T-helper 2 cell treated with Interferon-gamma antibody and Interleukin-4, amounts not matched to agents 5 μg/mL and 100 μg/mL, for 36 hours (primary cell): Measurements from ENCODE around the gene PMIS2.

Source experiments
- DNase-seq: peaks from one replicate; pipeline ENCODE4 v3.0.0; 2021; ENCODE audit warnings: low spot score
- H3K27ac Mint-ChIP-seq: one replicate; pipeline ENCODE4 v1.8.0; 2021; ENCODE audit warnings: mild to moderate bottlenecking, mixed read lengths
- H3K27me3 Mint-ChIP-seq: one replicate; pipeline ENCODE4 v1.8.0; 2021; ENCODE audit warnings: low read depth, mixed read lengths
- H3K36me3 Mint-ChIP-seq: one replicate; pipeline ENCODE4 v1.8.0; 2021; ENCODE audit warnings: low read depth, mixed read lengths
- H3K4me1 Mint-ChIP-seq: one replicate; pipeline ENCODE4 v1.8.0; 2021; ENCODE audit warnings: low read depth, mixed read lengths
- H3K4me3 Mint-ChIP-seq: one replicate; pipeline ENCODE4 v1.8.0; 2022; ENCODE audit warnings: mild to moderate bottlenecking, moderate library complexity, mixed read lengths
- H3K9me3 Mint-ChIP-seq: one replicate; pipeline ENCODE4 v1.8.0; 2021; ENCODE audit warnings: mixed read lengths

Gene PMIS2

DNA sequence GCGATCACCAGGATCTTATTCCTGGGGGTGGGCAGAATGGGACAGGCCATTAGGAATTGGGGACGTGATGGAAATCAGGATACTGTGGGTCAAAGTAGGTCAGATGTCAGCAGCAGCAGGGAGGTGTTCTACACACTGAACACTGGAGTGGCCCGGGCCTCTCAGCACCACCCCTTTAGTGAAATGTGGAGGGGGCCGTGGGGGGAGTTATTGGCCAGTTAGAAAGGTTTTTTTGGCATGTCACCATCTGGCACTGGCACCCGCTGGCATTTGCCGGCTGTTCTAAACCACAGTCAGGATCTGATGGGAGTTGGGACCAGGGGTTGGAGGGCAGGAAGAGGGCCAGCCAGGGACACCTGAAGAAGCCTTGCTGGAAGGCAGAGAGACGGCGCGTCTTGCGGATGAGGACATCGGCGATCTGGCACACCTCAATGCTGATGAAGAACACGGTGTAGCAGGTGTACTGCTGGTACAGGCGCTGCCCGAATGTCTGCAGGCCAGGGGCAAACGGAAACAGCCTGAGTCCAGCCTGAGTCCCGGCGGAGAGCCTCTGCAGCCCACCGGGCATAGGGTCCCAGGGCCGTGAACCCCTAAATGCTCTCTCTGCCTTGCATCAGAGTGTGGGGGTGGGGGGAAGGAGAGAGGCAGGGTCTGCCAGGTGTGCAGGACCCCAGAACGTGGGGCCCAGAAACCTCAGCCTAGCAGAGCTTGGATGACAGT lies 34.7 kb upstream of the PMIS2 start:
- Mint-ChIP-seq H3K27ac (no peak overlapping the region), H3K4me1 (peaks cover 9% of the 10 kb centered on the region), H3K36me3 (no peaks in the 10 kb centered on the region), H3K4me3 (no peak overlapping the region), H3K27me3 (no peaks in the 10 kb centered on the region), H3K9me3 (no peaks in the 10 kb centered on the region)
- DNase-seq = no peak

DNA sequence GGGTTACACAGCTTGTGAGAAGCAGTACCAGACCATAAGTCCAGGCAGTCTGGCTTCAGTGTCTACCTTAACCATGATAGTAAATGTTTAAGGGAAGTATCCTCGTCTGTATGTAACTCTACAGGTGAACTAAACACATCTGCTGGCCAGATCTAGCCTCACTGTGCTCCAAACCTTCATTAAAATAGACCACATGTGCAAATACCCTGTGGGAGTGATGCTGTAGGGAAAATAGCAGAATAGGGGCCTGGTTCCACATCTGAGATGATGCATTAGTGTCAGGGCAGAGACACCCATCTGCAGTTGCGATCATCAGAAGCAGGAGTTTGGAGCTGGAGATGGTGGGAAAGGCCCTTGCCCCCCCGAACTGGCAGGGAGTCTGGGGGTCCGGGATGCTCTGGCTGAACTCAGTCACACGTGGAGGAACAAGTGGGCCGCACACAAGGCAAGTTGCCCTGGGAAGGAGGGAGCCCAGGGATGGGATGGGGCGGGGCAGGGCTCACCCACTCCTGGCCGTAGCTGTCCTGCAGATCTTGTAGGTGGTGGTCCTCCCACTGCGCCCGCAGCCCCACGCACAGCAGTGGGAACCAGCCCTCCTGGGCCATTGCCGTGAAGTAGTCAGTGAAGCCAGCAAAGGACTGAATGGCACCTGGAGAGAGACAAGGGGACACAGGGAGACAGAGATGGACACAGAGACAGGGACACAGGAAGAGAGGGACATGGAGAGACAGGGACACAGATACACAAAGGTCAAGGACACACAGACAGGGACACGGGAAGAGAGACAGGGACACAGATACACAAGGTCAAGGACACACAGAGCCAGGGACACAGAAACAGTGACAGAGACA lies 33.2 kb upstream of the PMIS2 start:
- peaks cover 5% of the 10 kb centered on the region for H3K4me1 Mint-ChIP-seq
- H3K27me3 Mint-ChIP-seq = peaks cover 4% of the 10 kb centered on the region
- no peak overlapping the region for H3K4me3 Mint-ChIP-seq
- H3K27ac Mint-ChIP-seq = no peak overlapping the region
- H3K36me3 Mint-ChIP-seq = no peaks in the 10 kb centered on the region
- no peaks in the 10 kb centered on the region for H3K9me3 Mint-ChIP-seq
- no peak for DNase-seq

GRCh38 chr19:35553385-35554000 lies 32.5 kb upstream of the PMIS2 start:
- no peak overlapping the region for H3K4me3 Mint-ChIP-seq
- peaks cover 6% of the 10 kb centered on the region for H3K4me1 Mint-ChIP-seq
- DNase-seq = no peak
- H3K27me3 Mint-ChIP-seq = peaks cover 6% of the 10 kb centered on the region
- H3K9me3 Mint-ChIP-seq = no peaks in the 10 kb centered on the region
- no peaks in the 10 kb centered on the region for H3K36me3 Mint-ChIP-seq
- H3K27ac Mint-ChIP-seq = no peak overlapping the region

GRCh38 chr19:35554076-35554475 lies 31.9 kb upstream of the PMIS2 start:
- H3K9me3 Mint-ChIP-seq = no peaks in the 10 kb centered on the region
- peak overlapping the region; percentile 27 for H3K27ac Mint-ChIP-seq
- no peaks in the 10 kb centered on the region for H3K36me3 Mint-ChIP-seq
- peaks cover 10% of the 10 kb centered on the region for H3K27me3 Mint-ChIP-seq
- H3K4me1 Mint-ChIP-seq = peaks cover 6% of the 10 kb centered on the region
- H3K4me3 Mint-ChIP-seq = no peak overlapping the region
- DNase-seq = no peak

GRCh38 chr19:35555301-35556005 lies 30.5 kb upstream of the PMIS2 start:
- peaks cover 4% of the 10 kb centered on the region for H3K4me1 Mint-ChIP-seq
- no peak overlapping the region for H3K27ac Mint-ChIP-seq
- H3K36me3 Mint-ChIP-seq = no peaks in the 10 kb centered on the region
- no peak overlapping the region for H3K4me3 Mint-ChIP-seq
- no peak for DNase-seq
- no peaks in the 10 kb centered on the region for H3K9me3 Mint-ChIP-seq
- peaks cover 20% of the 10 kb centered on the region for H3K27me3 Mint-ChIP-seq

- Mint-ChIP-seq H3K4me1 (peaks cover 4% of the 10 kb centered on the region), H3K4me3 (no peak overlapping the region), H3K36me3 (no peaks in the 10 kb centered on the region), H3K27ac (no peak overlapping the region), H3K9me3 (no peaks in the 10 kb centered on the region), H3K27me3 (peaks cover 20% of the 10 kb centered on the region)
- DNase-seq = no peak
These were observed 29.9 kb upstream of the PMIS2 start for GRCh38 chr19:35556025-35556590.

GRCh38 chr19:35556846-35557538 lies 29.0 kb upstream of the PMIS2 start:
- Mint-ChIP-seq H3K4me3 (peak overlapping the region; percentile 46), H3K4me1 (peaks cover 4% of the 10 kb centered on the region), H3K9me3 (no peaks in the 10 kb centered on the region), H3K27ac (no peak overlapping the region), H3K27me3 (peaks cover 23% of the 10 kb centered on the region), H3K36me3 (no peaks in the 10 kb centered on the region)
- DNase-seq = no peak

DNA sequence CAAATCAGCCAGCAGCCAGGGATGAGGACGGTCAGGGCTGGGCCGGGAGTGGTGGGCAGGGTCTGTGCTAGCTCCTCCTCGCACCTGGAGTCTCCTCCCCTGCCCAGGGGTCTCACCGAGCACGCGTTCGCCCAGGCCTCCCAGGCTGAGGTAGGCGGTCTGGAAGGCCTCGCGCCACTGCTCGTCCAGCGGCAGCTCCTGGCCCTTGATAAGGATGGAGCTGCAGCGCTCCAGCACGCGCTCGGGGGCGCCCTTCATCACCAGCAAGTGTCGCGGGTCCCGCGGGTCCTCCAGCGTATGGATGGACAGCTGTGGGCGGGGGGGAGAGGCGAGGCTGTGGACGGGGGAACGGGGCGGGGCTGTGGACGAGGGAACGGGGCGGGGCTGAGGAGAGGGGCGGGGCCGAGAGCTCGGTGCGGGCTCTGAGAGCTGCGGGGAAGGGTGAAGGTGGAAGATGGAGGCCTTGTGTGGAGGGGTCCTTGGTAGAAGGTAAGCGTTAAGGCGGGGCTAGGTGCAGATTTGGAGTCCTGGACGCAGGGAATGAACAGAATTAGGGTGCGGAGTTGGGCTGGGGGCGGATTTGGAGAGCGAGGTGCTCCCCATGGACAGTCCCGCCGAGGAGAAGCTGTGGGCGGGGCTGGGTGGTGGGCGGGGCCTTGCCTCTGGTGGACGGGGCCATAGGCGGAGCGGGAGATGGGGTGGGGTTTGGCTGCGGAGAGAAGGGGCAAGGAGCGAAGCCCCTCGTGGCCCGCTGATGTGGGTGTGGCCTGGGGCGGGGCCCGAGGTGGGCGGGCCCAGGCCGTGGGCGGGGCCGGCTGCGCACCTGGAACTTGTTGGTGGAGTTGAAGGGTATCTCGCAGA lies 28.2 kb upstream of the PMIS2 start:
- H3K36me3 Mint-ChIP-seq = no peaks in the 10 kb centered on the region
- H3K9me3 Mint-ChIP-seq = no peaks in the 10 kb centered on the region
- H3K4me3 Mint-ChIP-seq = peak overlapping the region; percentile 76
- H3K4me1 Mint-ChIP-seq = peaks cover 4% of the 10 kb centered on the region
- H3K27me3 Mint-ChIP-seq = peaks cover 23% of the 10 kb centered on the region
- no peak overlapping the region for H3K27ac Mint-ChIP-seq
- DNase-seq = peak; percentile 40

DNA sequence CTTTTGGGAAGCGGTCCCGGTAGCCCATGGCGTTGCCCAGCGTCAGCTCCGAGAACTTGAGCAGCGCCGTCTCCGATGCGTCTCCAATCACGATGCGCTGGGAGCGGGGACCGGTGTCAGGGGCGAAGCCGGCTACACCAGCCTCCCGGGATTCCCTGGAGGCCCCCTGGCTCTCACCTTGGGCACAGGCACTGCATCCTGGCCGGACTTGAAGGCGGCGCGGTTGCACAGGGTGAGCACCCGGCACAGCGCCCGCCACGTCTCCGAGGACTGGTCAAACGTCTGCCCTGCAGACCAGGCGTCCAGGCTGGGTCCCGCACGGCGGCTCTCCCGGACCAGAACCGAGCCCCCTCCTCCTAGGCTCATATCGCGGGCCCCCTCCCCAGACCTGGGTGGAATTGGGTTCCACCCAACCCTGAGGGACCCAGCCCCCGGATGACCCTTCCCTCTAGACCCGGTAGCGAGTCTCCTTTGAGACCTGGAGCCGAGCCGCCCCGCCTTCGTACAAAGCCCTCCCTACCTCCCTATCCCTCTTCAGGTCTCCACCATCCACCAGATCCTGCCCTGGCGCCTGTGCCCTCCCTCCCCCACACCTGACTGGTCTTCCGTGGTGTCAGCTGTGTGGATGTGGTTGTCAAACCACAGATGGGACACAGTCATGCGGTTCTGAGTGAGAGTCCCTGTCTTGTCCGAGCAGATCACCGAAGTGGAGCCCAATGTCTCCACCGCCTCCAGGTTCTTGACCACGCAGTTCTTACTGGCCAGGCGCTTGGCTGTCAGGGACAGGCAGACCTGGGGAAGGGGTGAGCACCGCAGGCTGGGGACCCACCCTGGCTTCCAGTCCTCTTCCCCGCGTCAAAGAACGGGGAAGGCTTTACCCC lies 27.3 kb upstream of the PMIS2 start:
- H3K27me3 Mint-ChIP-seq = peaks cover 23% of the 10 kb centered on the region
- H3K27ac Mint-ChIP-seq = no peak overlapping the region
- no peak for DNase-seq
- no peaks in the 10 kb centered on the region for H3K36me3 Mint-ChIP-seq
- peaks cover 4% of the 10 kb centered on the region for H3K4me1 Mint-ChIP-seq
- H3K4me3 Mint-ChIP-seq = no peak overlapping the region
- H3K9me3 Mint-ChIP-seq = no peaks in the 10 kb centered on the region

- no peak overlapping the region for H3K4me3 Mint-ChIP-seq
These were observed 26.7 kb upstream of the PMIS2 start for GRCh38 chr19:35559281-35559659.

GRCh38 chr19:35559781-35560180 lies 26.2 kb upstream of the PMIS2 start:
- H3K36me3 Mint-ChIP-seq = no peaks in the 10 kb centered on the region
- no peaks in the 10 kb centered on the region for H3K9me3 Mint-ChIP-seq
- peaks cover 4% of the 10 kb centered on the region for H3K4me1 Mint-ChIP-seq
- DNase-seq = no peak
- H3K27me3 Mint-ChIP-seq = peaks cover 23% of the 10 kb centered on the region
- no peak overlapping the region for H3K4me3 Mint-ChIP-seq
- H3K27ac Mint-ChIP-seq = no peak overlapping the region

More at GRCh38 chr19:35559281-35559659, 26.7 kb upstream of the PMIS2 start:
- Mint-ChIP-seq H3K27ac (no peak overlapping the region), H3K4me1 (peaks cover 4% of the 10 kb centered on the region), H3K36me3 (no peaks in the 10 kb centered on the region), H3K9me3 (no peaks in the 10 kb centered on the region), H3K27me3 (peaks cover 23% of the 10 kb centered on the region)
- DNase-seq = no peak

GRCh38 chr19:35560271-35560670 lies 25.7 kb upstream of the PMIS2 start:
- H3K36me3 Mint-ChIP-seq = no peaks in the 10 kb centered on the region
- H3K4me1 Mint-ChIP-seq = peaks cover 4% of the 10 kb centered on the region
- H3K27me3 Mint-ChIP-seq = peaks cover 23% of the 10 kb centered on the region

More at GRCh38 chr19:35560271-35560670, 25.7 kb upstream of the PMIS2 start:
- H3K27ac Mint-ChIP-seq = no peak overlapping the region
- H3K4me3 Mint-ChIP-seq = no peak overlapping the region
- no peak for DNase-seq
- no peaks in the 10 kb centered on the region for H3K9me3 Mint-ChIP-seq
